Fibroblast of peridontal ligament (primary cell): ENCODE results near the gene PTPRO.
"Not testable (repeated sequence)": the region's sequence is repeated elsewhere in the genome, so short reads cannot be mapped to it uniquely, and the experiment has no call there.

Experiments
- DNase-seq: peaks from one replicate; pipeline ENCODE4 v3.0.0-alpha.2; 2010; ENCODE audit errors: extremely low read depth

PTPRO gene

DNA sequence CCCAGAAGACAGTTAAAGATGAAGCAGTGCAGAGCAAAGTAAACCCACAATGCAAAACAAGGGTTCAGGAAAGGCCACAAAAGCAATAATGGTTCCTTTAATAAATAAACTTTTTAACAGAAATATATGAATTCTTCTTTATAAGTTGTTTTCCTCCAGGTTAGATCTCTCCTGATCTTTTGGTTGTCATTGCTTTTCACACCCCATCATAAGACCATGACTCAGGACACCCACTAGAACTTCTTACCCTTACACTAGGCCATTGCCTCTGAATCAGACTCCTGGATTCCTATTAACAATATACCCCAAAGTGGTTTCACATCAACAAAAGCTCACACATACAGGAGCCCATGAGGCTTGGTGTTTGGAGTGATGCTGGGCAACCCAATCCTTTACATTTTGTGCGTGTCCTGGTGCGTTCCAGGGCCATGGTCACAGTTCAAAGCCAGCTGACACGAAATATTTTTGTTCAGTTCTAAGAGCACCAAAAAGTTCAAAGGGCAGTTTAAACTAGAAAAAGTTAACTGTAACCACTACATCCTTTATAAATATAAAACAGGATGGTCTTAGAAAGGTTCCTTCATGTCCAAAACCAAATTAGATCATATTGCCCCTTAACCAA, 279.9 kb downstream of the PTPRO start:
- DNase-seq = no peak

DNA sequence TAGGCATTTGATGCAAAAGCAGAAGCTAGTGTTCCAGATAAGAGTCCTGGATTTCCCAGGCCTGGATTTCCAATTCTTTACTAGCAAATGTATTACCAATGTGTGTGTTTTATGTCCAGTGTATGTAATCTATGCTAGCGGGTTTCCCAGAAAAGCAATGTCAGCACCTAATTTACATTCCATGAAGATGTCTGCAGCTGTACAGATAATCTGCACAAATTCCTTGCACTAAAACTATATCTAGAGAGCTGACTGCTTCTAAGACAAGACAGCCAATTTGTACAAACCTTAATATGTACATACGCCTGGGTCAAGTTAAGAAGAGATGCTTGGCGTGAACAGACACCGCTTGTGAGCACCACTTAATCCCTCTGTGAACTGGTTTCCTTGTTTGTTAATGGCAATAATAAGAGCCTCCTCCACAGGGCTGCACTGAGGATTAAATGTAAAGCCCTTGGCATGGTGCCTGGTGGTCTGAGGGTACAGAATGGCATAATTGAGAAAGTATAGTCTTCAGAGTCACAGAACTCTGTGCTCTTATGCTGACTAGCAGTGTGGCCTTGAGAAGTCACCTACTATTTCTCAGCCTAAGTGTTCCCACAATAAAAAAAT, 281.3 kb downstream of the PTPRO start:
- DNase-seq = no peak

- DNase-seq = no peak
These were observed 283.7 kb downstream of the PTPRO start for GRCh38 chr12:15605881-15606590.

GRCh38 chr12:15608406-15608805, 286.1 kb downstream of the PTPRO start:
- no peak for DNase-seq

DNA sequence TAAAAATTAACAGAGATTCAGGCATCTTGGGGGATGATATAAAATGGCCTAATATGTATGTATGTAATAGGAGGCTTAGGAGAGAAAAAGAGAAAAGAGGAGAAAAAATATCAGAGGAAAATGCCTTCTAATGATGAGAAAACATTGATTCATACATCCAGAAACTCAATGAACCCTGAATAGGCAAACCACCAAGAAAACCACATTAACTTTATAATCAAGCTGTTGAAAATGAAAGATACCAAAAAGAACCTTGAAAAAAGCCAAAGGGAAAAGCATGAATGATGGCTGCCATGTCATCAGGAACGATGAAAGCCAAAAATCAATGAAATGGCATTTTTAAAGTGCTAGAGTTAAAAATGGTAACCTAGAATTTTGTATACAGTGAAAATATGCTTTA, 286.6 kb downstream of the PTPRO start:
- peak; percentile 66 for DNase-seq

DNA sequence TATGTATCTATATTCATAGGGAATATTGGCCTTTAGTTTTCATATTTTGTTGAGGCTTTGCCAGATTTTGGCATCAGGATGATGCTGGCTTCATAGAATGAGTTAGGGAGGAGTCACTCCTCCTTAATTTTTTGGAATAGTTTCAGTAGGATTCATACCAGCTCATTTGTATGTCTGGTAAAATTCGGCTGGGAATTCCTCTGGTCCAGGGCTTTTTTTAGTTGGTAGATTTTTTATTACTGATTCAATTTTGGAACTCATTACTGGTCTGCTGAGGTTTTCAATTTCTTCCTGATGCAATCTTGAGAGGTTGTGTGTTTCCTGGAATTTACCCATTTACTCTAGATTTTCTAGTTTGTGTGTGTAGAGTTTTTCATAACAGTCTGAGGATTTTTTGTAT, 291.7 kb downstream of the PTPRO start:
- peak; percentile 93 for DNase-seq

- DNase-seq = not testable (repeated sequence)
These were observed 294.2 kb downstream of the PTPRO start for GRCh38 chr12:15616495-15616894.

DNA sequence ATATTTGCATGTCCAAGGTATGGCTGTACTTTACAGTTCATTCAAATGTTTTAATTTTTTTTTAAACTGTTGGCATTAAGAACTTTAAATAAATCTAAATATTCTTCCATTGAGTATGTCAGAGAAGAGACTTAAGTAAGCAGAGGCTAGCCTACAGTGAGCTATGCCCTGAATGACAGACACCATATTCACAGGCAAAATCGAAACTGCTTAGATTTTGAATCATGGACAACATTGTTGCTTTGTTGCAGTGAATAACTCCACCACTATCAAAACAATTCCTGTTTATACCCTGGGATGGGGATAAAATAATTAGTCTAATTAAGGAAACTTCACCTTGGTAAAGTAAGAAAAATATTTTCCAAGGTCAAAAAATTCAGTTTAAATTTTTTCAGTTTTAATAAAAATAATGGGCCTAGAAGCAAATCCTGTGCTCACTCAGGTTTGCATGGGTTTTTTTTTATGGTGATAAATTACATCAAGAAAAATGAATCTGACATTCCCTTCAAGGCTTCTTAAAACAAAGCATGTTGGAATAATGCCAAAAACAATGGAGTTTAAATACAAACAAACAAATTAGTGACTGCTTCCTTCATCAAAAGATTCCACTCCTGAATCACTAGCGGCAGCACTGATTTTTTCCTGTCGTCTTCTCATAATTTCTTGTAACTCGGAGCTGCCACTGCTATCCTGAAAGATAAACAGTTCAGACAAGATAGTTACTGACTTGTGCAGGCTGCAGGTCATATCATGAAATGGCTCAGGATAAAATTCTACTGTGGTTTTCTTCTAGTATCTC, 298.6 kb downstream of the PTPRO start:
- peak; percentile 34 for DNase-seq

DNA sequence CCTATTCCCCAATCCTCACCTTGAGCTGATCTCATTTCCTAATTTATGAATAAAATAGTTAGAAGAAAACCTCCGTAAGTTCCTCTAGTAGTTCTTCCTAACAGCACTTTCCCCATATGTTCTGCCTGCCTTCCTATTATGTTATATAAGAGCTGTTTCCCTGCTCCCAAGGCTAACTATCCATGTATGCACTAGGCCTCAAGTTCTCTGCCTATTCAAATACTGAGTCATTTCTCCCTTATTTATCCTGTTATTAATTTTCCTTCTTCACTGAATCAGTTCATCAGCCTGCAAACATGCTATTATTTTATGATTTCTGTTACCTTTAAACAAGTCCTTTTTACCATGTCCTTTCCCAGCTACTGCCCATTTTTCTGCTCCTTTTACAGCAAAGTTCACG, 302.8 kb downstream of the PTPRO start:
- no peak for DNase-seq

- peak; percentile 78 for DNase-seq
These were observed 306.0 kb downstream of the PTPRO start for GRCh38 chr12:15627995-15628945.

DNA sequence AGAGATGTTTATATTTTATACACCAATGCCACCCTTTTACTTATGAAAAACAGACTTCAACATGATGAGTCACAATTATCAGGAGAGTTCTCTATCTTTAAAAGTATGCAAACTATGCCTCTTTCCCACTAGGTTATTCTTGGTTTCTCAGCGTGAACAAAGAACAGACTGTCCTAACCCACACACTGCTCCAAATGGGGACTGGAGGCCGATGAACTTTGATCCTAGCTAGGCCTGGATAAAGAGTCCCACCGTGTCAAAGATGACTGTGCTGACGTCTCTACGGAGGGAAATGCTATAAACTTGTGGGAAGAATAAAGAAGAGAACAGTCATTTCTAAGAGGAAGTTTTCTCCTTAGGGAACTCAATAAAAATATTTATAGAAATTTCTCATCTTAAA, 306.8 kb downstream of the PTPRO start:
- peak; percentile 95 for DNase-seq

DNA sequence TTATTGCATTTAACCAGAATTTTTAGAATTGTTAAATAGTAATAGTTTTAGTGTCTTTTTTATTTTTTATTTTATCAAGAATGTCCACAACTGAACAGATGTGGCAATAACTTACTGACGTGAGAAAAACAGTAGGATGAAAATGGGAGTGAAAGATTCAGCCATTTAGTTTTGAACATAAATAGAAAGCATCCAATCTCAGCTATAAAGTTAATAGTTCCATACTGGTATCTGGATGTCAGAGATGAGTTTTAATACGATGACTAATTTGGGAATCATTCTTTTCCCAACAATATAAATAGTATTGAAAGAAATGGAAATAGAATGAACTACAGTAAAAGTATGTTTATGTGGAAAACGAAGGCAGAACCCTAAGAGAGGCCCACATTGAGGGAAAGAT, 307.5 kb downstream of the PTPRO start:
- peak; percentile 72 for DNase-seq

GRCh38 chr12:15631007-15631715, 308.9 kb downstream of the PTPRO start:
- DNase-seq = no peak

DNA sequence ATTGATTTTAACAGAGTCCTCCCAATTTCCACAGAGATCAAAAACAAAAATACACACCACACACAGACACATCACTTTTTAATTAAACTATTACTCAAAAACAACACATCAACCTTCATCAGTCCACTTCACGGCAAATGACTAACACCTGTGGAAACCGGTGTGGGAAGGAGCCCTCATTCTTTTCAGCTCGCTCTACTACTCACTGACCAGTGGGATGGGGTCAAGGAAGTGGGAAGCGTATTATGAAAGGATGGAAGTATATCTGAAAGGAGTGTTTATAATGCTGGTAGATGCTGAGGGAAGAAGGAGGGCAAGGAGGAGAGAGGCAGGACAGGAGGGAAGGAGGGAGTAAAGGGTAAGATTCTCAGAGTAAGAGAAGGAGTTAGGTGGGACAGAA, 310.4 kb downstream of the PTPRO start:
- no peak for DNase-seq

DNA sequence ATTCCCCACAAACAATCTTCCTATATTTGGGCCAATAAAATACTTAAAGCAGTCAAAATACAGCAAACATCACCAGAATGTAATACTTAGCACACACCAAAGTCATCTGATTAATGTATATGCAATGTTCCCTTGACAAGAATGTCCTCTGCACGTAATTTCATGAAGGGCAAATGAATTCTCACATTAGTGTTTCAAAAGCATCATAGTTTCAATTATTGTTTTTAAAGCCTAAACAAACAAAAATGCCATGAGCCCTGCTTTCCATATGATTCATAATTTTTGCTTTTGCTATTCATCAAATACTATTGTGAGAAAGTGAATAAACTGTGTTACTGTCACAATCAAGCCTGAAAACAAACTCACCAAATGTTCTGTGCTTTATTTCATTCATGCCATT, 310.9 kb downstream of the PTPRO start:
- DNase-seq = no peak

DNA sequence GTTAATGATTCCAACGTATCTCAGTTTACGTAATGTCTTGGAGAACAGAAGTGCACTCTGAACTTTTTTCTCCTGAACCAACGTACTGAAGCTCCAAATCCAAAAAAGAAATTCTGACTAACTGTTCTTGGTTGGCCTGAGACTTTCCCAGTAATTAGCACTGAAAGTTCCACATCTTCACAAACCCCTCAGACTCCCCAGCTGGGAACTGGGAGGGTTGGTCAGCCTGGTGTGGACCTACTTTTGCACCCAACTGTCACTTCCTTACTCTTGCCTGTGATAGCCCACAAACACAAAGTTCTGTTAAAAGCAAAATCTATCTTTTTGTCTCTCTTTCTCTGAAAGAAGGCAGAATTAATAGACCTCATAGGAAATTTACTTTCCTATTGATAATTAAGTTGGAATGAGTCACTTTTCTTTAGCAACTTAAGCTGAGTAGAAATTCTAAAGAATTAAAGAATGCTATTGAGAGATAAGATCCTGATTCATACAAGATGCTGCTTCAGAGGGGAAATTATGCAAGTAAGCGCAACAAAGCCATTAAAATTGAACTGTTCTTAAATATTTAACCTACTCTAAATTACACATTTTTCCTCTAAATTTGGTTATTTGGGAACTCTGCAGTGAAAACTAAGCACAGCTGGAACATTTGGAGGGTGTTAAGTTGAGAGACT, 311.8 kb downstream of the PTPRO start:
- peak; percentile 56 for DNase-seq

- no peak for DNase-seq
These were observed 314.0 kb downstream of the PTPRO start for GRCh38 chr12:15636060-15636890.

- no peak for DNase-seq
These were observed 315.9 kb downstream of the PTPRO start for GRCh38 chr12:15638231-15638630.

DNA sequence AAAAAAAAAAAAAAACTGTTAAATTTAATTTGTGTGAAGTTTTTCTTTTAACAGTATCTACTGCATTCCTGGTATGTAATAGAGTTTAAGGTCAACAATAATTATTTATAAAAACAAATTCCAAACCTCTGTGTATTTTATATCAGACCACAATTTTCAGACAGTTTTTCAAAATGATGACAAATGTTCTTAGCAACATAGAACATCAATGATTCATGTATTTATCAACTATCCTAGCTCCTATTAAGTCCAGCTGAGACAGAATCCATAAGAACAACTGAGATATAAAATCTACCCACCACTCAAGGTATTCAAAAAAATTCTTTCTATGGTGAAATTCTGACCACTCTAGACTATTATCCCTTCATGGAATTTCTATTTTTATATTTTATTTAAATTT, 322.4 kb downstream of the PTPRO start:
- peak; percentile 67 for DNase-seq
